HTERT RPE-1 (cell line): ENCODE results near the gene RPL27A.

Experiments
- in situ Hi-C: fragments of 300-500 bp; cut with MboI; formaldehyde crosslinking; loops from 4 replicates; pipeline ENCODE4 v1.14.3; 2020; ENCODE audit warnings: low sequenced_read_pairs

Gene RPL27A

DNA sequence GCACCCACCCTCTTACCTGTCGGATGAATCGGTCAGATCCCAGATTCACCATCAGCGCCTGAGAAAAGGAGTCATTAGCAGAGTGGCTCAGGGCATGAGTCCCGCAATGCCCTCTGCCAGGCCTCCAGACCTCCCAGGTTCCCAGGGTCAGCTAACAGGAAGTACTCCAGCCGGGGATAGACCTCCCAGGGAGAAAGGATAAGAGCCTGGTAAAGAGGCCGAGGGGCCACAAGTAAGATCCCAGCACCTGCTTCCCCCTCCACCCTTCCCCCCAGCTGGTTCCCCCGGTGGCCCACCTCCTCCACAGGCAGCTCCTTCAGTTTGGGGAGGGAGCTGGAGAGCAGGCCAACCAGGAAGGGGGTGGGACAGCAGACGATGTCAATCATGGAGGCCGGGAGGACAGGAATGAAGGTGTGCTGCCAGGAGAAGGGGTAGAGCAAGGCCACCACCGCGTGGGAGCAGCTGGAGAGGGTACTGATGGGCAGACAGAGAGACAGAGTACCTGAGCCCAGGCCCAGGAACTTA is 16.4 kb downstream of the RPL27A start:
- in situ Hi-C loops, result no loop called here

DNA sequence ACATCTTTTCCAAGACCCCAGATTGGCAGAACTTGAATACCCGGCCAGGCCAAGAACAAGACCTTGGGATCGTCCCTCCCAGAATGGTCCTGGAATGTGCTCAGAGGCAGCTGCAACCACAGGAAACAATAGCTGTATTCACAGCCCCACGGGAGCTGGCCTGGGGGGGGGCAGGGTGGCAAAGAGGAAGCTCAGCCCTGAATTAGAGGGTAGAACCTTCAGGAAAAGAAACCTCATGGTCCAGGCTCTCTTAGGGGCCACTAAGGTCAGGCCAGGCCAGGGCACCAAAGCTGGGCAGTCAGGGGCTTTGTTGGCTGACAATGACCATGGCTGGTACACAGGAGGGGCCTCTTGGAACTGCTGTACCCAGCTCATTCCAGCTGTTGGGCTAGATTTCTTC is 17.3 kb downstream of the RPL27A start:
- in situ Hi-C loops, result no loop called here

DNA sequence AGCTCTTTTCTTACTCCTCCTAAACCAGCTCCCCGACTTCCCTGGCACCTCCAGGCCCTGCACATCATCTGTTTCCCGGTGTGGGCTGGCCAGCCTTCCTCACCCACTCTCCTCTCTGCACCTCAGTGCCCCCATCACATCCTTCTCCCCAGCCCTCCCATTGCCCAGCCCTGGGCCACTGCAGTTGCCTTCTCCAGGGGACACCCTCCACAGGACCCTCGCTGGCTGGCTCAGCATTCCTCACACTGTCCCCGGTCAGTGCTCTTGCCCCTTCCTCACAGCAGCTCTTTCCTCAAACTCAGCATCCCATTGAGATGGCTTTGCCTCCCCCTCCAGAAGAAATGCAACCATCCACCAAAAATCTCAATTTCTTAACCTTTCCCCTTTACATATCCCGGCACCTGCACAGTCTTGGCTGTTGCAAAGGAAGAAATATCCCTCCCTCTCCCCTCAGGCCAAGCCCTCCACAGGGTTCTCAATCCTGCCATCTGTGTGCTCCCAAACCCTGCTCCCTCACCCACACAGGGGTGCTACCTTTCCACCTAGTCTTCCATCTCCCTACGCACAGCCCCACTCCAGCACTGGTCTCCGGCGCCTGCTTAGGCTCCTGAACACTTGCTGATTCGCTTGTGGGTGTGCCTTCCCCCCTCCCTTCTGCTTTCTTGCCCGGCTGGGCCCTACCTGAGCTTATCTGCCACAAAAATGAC is 19.5 kb downstream of the RPL27A start:
- in situ Hi-C loops, result no loop called here

DNA sequence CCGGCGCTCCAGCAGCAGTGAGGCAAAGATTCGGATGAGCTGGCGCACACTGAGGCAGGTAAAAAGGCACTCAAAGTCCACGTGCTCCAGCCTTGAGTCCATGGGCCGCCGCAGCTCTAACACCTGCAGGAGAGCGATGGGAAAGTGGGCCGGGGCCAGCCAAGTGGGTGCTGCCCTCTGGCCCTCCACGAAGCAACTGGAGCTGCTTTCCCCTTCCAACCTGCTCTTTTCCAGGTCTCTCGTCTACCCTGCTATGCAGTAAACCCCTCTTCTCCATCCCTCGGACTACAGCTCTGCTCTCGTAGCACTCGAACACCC is 20.0 kb downstream of the RPL27A start:
- in situ Hi-C loops, result no loop called here

DNA sequence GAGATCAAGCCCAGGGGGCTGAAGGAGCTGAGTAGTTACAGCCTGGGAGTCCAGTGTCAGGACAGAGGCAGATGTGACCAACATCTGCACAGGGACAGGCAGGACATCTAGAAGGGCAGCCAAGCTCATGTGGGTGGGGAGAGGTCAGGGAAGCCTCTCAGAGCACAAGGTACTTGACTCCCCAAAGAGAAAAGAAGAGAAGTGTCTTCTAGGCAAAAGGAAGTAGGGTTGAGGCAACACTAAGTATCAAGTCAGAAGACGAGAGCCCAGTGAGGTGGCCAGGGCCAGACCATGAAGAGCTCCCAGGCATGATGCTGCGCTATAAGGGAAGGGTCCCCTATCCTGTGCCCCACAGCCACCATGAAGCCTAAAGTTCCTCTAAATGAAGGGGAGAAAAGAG is 21.5 kb downstream of the RPL27A start:
- in situ Hi-C loops, result no loop called here

DNA sequence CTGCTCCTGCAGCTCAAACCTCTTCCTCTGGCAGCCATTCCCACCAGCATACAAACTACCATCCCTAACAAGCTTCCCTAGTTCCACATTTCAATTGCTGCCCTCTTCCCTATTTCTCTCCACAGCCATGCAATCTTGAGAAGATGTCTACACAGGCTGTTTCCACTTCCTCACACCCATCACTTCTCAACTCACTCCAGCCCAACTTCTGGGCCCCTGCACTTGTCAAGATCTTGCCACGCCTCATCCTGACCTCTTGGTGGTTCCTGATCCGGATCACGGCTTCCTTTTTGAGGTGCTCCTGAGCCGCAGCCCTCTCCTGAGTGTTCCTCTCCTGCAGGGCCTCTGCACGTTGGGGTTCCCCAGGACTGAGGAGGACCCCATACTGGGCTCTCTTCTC is 22.6 kb downstream of the RPL27A start:
- in situ Hi-C loops, result no loop called here

DNA sequence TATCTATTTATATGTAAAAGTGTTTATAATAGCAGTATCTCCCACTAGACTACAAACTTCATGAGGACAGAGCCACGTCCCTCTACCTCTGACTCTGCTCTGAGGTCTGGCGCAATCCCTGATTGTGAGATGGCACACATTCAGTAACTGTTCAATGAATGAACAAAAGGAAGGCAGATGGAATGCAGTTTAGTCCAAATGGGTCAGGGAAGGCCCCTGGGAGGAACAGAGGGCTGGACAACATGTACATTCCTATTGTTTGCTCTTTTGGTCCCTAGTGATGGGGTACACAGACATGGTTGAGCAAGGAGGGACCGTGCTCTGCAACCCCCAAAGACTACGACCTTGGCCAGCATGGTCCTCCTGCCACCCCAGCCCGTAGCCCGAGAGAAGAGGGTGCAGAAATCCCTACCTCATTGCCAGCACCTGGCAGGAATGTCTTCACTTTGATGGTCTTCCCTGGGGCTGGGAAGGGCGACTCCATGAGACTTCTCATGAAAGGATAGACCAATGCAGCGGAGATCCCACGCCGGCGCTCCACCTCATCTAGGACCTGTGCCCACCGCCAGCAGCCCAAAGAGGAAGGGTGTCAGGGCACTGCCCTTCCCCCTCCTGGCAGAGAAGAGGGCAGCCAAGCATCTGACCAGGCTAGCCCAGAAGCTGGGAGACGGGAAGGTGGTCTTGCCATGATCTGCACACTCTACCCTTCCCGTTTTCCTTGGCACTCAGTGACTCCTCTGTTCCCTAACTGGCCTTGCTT is 24.3 kb downstream of the RPL27A start:
- in situ Hi-C loops, result no loop called here

DNA sequence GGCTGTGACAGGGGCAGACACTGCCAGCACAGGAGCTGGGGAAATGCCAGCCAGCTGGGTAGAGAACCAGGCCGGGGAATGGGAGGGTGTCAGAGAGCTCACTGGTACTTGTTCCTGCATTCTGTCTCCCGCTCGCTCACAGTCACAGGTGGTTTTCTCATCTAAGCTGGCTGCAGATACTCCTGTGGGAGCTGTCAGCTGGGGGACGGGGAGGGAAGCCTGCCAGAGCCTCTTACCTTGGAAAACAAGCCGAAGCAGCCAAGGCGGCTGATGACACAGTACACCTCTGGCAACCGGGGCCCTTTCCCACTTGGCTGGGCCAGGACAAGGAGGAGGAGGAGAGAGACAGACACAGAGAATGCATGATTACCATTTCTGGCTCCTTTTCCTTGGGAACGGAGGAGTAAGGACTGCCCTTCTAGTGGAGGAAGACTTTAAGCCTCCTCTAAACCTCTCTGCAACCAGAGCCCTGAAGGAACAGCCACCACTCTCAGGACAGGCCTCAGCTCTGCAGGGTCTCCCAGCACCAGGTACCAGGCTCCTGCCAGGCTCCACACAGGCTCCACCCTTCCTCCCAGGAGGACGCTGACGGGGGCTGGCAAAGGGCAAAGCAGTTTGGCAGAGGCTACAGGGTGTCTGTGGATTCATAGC is 25.1 kb downstream of the RPL27A start:
- in situ Hi-C loops, result no loop called here

DNA sequence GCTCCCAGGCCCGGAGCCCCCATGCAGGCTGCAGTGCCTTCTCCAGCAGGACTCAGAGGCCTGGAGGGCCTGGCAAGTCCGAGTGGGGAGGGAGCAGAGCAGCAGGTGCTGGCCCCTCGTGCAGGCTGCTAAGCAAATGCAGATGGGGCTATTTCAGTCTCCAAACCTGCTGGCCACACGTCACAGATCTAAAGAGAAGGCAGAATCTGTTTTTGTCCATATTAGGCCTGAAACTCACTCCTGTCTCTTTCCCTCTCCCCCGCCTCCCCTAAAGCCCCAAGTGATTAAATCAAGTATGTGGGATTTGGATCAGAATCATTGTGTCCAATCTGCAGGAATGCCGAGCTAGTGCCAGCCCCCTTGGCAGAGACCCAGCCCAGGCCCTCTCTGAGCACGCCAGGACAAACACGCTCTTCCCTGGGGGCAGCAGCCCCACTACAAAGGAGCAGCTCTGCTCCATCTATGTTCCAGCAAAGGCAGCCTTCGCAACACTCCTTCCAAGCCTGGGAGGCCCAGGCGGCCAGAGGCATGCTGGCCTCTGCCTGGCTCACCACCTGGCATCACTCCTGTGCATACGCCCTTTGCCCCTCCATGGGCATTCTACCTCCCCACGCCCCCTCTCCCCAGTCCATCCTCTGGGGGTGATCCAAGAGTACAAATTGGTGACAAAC is 26.5 kb downstream of the RPL27A start:
- in situ Hi-C loops, result no loop called here

DNA sequence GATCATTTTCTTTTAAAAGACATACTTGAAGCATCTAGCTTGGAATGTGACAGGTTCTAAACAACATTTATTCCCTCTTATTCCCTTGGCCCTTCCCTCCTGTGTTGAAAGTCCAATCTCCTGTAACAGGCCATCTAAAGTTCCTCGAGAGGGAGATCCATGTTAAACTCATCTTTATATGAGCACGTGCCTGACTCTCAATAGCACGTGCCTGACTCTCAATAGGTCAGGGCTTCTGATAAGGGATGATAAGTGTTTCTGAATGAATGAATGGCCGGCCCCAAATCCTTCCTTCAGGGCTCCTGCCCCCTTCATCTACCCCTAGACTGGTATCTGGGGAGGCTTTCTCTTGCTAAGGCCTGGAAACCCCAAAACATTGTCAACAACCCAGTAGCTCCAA is 27.2 kb downstream of the RPL27A start:
- in situ Hi-C loops, result no loop called here

DNA sequence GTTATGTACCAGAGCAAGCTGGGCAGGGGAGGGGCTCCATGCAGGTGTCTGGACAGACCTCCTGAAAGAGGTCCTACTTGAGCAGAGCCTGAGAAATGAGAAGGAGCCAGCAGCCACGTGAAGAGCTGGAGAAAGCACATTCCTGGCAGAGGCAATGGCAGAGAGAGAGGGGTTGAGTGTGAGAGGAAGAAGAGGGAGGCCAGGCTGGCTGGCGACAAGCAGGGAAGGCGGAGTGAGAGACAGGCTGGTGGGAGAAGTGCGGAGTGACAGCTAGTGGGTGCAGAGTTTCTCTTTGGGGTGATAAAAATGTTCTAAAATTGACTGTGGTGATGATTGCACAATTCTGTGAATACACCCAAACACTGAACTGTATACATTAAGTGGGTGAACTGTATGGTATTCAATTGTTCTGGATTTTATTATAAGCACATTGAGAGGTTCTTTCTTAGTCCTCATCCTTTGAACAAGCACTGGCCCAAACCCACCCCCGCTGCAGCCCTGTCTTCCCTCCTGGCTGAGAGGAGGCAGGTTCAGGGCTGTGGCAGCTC is 29.4 kb downstream of the RPL27A start:
- in situ Hi-C loops, result no loop called here

DNA sequence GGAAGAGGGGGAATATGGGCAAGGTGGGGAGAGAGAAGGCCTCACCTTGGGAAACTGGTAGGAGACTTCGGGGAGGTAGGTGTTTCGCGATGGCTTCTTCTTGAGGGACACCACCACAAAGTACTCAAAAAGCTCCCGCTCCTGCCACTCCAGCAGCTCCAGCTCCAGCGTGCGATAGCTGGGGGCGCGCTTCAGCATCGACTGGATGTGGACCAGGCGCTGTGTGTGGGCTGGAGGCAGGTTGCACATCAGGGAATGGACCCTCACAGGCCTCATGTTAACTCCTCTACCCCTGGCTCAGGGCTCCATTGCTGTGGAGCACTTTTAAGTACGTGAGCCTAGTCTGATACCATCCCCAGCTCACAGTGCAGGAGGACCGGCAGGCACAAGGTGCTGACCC is 29.9 kb downstream of the RPL27A start:
- in situ Hi-C loops, result no loop called here

DNA sequence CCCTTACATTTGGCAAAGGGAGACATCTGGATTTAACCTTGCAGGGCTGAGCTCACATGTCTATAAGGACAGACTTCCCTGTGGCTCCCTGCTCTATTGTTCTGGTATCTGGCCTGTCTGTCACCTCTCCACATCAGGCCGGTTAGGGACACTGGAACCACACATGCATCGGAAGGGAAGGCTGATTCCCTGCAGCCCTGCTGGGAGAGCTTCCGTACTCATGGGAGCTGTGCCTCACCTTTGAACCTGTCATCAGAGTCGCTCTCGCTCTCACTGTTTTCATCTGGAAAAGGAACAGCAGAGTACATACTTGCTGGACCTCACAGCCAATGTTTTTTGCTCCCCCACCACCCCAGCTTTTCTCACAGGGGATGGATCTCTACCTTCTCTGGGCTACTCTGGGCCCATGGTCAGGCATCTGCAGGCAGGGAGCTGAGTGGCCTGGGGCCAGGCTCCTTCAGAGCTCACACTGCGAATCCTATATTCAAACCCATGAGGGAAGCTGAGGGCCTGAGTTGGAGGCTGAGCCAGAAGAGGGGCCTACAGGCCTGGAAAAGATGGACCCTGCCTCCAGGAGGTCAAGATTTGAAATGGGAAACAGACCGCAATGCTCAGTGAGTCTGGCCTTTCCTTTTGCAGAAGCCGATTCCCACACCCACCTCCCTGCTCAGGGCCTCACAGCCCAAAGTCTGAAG is 31.3 kb downstream of the RPL27A start:
- in situ Hi-C loops, result no loop called here

DNA sequence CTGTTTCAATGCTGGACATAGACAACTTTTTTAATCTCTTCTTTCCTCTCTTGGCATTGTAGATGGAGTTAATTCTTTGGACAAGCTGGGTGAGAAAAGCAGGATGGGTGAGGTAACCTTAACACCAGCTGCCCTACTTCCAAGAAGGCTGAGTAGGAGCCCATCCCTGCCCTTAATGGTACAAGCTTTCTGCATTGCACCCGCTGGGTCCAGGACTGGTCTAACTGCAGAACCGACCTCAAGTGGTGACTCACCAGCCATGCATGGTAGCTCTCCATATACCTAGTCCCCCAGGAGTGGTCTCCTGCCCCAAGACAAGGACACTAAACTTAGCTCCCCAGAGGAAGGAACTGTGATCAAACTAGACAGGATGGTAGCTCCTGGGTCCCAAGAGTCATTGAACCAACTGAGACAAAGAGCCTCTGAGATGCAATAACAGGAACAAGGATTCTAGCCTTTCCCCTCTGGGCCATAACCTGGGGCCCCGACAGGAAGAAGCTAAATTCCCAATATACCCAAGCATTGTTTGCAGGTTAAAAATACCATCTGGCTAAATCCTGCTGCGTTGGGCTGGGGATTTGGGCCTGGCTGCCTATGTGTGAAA is 32.1 kb downstream of the RPL27A start:
- in situ Hi-C loops, result no loop called here

DNA sequence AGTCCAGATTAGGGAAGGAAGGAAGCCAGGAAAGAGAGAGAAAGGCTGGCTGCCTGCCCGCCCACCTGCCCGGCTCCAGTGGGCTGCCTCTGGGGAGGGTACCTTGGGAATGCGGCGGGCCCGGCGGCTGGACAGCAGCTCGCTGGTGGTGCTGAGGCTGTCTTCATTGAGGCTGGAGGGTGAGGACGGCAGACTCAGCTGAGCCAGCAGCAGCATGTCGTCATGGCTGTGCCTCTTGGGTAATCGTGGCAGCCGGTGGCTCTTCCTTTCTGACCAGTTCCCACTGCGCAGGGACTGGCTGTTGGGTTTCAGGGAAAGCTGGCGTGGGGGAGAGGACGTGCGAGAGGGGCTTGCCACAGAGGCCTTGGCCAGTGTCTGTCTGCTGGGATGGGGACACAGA is 32.9 kb downstream of the RPL27A start:
- in situ Hi-C loops, result no loop called here

DNA sequence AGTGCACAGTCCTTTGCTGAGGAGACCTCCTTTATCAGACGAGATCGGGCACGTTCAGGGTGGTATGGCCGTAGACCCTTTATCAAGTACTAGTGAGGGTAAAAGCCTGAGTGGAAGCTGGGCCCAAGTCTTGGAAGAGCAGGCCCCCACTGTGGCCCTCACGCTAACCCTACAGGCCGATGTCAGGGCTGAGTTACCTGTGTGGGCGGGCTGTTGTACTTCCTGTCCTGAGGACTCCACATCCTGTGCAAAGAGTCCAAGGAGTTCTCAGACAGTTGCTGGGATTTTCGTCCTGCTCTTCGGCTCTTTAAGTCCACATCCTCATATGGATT is 34.9 kb downstream of the RPL27A start:
- in situ Hi-C loops, result no loop called here

DNA sequence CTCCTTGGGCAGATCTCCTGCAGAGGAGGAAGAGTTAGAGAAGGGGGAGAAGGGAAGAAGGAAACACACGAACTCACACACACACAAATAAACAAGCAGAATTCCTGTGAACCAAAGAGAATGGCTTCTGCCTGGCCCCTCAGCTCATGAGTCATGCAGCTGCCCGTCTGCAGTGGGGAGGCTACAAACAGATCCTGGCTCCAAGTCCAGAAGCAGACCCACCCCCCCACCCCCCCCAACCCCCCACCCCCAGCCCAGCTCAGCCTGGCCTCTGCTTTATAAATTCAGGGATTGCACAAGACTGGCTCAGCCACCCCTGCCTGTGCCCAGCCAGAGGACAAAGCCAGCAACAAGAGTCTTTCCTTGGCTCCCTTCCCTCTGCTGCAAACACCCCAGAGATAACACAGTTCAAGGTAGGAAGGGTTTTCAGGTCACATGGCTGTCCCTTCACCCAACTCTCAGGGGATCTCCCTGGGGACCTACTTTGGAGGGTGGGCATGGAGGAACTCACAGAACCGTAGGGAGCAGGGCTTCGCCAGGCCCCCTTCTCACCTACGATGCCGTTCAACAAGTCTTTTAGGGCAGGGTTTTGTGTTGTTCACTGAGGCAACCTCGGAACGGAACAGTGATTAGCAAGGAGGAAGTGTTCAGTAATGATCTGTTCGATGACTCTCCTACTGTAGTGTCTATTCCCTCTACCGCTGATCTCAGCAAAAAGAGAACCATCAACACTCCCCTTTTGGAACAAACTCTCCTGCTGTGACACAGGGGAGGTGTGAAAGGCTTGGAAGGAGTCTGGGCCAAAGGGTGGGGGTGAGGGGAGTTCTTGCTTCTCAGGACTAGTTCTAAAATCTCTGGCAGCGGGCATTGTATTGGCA is 35.5 kb downstream of the RPL27A start:
- in situ Hi-C loops, result no loop called here

DNA sequence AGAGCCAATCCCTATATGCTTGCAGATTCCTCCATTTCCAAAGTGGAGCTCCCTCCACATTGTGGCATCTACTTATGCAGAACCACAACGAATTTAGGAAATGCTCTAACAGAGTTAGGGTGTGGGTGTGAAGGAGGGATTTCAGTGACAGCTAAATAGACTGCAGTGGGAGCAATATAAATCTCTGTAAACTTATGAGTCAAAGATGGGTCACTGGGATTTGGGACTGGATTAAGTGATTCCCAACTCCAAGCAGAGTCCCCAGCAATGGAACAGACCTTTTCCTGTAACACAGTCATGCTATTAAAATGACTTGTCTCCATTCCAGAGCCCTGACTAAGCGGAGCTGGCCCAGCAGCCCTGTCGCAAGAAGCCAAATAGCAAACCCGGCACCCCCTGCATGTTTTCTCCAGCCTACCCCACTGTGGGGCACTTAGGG is 36.6 kb downstream of the RPL27A start:
- in situ Hi-C loops, result no loop called here

DNA sequence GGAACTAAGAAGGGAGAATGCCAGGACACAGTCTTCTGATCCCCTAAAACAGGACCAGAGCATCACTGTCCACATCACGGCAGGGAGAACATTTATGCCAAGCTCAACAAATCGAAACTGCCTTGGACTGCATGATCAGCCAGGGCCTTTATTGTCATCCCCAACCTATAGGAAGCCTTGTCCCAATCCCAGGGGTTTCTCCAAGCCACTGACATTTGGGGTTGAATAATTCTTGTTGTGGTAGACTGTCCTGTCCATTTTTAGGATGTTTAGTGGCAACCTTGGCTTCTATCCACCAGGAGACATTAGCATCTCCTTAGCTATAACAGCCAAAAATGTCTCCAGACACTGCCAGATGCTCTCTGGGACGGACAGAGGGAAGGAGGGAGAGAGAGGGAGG is 37.1 kb downstream of the RPL27A start:
- in situ Hi-C loops, result no loop called here
